Hematopoietic multipotent progenitor cell treated with erythropoietin and hydrocortisone succinate and interleukin-3 and kit ligand, for 8 days (in vitro differentiated cells): ENCODE data around the gene SERPINE1.
"Not testable (repeated sequence)": the region's sequence is repeated elsewhere in the genome, so short reads cannot be mapped to it uniquely, and the experiment has no call there.

Experiments used
- DNase-seq: peaks from one replicate; pipeline ENCODE4 v3.0.0-alpha.2; 2015

SERPINE1 gene

DNA sequence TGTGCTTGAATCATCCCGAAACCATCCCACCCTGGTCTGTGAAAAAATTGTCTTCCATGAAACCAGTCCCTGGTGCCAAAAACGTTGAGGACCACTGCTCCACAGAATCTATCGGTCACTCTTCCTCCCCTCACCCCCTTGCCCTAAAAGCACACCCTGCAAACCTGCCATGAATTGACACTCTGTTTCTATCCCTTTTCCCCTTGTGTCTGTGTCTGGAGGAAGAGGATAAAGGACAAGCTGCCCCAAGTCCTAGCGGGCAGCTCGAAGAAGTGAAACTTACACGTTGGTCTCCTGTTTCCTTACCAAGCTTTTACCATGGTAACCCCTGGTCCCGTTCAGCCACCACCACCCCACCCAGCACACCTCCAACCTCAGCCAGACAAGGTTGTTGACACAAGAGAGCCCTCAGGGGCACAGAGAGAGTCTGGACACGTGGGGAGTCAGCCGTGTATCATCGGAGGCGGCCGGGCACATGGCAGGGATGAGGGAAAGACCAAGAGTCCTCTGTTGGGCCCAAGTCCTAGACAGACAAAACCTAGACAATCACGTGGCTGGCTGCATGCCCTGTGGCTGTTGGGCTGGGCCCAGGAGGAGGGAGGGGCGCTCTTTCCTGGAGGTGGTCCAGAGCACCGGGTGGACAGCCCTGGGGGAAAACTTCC is 784 bp upstream of the SERPINE1 start:
- DNase-seq, result peak; percentile 74

DNA sequence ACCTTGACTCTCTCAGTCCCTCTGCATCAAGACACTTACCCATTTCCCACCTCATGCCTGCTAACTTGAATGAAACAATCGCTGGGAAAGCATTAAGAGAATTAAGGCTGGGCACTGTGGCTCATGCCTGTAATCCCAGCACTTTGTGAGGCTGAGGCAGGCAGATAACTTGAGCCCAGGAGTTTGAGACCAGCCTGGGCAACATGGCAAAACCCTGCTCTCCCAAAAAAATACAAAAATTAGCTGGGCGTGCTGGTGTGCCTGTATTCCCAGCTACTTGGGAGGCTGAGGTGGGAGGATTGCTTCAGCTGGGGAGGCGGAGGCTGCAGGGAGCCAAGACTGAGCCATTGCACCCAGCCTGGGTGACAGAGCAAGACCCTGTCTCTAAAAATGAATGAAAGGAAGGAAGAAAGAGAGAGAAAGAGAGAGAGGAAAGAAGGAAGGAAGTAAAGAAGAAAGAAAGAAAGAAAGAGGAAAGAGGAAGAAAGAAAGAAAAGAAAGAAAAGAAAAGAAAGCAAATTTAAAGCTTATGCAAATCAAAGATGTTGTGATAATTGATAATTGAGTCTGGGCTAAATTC is 646 bp downstream of the SERPINE1 start:
- no peak for DNase-seq

DNA sequence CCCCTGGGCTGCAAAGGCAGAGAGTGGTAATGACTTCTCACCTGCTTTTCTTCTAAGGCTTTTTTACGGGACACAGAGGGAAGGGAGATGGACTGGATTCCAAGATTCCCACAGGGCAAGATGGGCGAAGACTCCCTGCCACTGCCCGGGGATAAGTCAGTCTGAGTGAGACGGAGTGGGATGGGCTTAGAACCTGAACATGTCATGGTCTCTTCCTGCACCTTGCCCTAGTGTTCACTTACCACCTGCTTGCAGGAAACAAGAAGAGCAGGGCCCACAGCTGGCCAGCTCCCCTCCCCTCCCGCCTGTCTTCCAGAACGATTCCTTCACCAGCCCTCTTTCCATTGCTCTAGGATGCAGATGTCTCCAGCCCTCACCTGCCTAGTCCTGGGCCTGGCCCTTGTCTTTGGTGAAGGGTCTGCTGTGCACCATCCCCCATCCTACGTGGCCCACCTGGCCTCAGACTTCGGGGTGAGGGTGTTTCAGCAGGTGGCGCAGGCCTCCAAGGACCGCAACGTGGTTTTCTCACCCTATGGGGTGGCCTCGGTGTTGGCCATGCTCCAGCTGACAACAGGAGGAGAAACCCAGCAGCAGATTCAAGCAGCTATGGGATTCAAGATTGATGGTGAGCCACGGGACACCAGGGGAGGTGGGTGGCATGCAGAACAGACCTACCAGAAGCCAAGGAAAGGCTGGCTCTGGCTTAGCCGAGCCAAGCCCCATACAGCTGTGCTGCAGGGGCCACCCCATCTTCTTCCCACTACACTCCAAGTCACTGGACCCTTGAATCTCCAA is 1.3 kb downstream of the SERPINE1 start:
- no peak for DNase-seq

DNA sequence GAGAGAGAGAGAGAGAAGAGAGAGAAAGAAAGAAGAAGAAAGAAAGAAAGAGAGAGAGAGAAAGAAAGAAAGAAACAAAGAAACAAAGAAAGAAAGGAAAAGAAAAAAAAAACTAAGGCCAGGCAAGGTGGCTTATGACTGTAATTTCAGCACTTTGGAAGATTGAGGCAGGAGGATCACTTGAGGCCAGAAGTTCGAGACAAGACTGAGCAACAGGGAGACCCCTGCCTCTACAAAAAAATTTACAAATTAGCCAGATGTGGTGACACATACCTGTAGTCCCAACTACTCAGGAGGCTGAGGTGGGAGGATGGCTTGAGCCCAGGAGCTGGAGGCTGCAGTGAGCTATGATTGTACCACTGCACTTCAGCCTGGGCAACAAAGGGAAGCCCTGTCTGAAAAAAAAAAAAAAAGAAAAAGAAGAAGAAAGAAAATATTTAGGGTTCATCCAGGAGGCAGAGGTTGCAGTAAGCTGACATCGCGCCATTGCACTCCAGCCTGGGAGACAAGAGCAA is 2.8 kb downstream of the SERPINE1 start:
- DNase-seq, result no peak

DNA sequence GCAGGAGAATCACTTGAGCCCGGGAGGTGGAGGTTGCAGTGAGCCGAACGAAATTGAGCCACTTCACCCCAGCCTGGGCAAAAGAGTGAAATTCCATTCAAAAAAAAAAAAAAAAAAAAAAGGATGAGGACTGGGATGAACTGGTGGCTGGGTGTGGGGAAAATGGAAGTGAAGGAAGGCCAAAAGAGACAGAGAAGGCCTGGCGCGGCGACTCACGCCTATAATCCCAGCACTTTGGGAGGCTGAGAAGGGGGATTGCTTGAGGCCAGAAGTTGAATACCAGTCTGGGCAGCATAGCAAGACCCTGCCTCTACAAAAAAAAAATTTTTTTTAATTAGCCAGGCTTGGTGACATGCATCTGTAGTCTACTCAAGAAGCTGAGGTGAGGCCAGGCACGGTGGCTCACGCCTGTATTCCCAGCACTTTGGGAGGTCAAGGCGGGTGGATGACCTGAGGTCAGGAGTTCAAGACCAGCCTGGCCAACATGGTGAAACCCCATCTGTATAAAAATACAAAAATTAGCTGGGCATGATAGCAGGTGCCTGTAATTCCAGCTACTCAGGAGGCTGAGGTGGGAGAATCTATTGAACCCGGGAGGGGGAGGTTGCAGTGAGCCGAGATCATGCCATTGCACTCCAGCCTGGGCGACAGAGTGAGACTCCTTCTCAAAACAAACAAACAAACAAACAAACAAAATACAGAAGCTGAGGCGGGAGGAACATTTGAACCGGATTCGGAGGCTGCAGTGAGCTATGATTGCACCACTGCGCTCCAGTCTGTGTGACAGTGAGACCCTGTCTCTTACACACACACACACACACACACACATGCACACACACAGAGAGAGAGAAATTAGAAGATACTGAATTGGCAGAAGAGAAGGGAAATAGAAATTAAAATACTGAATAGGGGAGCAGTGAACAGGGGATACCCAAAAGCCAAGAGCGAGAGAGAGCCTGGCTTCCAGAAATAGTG is 6.0 kb downstream of the SERPINE1 start:
- not testable (repeated sequence) for DNase-seq

DNA sequence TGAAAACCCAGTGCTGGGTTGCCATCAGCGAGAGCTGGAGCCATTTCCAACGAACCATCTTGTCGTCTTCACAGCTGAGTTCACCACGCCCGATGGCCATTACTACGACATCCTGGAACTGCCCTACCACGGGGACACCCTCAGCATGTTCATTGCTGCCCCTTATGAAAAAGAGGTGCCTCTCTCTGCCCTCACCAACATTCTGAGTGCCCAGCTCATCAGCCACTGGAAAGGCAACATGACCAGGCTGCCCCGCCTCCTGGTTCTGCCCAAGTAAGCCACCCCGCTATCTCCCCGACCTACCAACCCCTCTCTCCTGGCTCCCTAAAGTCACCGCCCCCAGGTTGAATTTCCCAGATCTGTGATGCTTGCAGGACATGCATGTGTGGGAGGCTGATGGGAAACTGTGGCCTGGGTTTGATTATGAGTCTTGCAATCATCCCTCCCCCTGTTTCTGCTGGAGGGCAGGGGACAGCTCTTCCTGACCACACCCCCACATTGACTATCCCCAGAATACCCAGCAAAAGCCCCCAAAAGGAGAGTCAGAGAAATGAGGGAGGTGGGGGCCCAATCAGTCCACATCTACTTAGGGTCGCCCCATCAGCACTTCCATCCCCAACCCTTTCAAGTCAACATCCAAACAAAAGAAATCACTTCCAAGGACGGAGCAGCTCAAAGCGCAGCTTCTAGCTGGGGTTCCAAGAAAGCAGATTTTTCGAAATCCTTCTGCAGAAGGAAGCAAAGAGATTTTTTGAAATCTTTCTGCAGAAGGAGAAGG is 6.9 kb downstream of the SERPINE1 start:
- no peak for DNase-seq

DNA sequence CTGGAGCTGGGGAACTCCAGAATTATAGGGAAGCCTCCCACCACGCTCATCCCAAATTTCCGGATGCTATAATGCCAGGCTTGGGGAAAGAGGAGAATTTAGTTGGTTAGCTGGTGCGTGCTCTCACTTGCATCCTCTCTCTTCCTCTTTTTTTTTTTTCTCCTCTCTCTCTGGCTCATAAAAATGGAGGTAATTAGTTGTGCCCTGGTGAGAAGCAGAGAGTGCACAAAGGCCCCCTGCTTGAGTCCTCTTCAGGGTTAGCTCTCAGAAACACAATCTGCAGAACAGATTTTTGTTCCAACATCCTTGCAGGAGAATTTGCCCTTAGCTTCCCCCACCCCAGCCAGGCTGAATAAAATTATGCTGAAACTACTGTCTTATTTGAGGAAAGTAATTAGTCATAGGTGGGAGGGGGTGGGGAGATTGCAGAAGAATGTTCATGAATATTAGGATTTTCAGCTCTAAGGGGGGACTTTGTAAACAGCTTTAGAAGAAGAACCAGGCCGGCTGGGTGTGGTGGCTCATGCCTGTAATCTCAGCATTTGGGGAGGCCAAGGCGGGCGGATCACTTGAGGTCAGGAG is 7.6 kb downstream of the SERPINE1 start:
- DNase-seq, result no peak

DNA sequence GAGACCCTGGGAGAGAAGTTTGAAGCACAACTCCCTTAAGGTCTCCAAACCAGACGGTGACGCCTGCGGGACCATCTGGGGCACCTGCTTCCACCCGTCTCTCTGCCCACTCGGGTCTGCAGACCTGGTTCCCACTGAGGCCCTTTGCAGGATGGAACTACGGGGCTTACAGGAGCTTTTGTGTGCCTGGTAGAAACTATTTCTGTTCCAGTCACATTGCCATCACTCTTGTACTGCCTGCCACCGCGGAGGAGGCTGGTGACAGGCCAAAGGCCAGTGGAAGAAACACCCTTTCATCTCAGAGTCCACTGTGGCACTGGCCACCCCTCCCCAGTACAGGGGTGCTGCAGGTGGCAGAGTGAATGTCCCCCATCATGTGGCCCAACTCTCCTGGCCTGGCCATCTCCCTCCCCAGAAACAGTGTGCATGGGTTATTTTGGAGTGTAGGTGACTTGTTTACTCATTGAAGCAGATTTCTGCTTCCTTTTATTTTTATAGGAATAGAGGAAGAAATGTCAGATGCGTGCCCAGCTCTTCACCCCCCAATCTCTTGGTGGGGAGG is 10.8 kb downstream of the SERPINE1 start:
- DNase-seq, result no peak

DNA sequence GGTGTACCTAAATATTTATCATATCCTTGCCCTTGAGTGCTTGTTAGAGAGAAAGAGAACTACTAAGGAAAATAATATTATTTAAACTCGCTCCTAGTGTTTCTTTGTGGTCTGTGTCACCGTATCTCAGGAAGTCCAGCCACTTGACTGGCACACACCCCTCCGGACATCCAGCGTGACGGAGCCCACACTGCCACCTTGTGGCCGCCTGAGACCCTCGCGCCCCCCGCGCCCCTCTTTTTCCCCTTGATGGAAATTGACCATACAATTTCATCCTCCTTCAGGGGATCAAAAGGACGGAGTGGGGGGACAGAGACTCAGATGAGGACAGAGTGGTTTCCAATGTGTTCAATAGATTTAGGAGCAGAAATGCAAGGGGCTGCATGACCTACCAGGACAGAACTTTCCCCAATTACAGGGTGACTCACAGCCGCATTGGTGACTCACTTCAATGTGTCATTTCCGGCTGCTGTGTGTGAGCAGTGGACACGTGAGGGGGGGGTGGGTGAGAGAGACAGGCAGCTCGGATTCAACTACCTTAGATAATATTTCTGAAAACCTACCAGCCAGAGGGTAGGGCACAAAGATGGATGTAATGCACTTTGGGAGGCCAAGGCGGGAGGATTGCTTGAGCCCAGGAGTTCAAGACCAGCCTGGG is 11.4 kb downstream of the SERPINE1 start:
- DNase-seq, result peak; percentile 95

DNA sequence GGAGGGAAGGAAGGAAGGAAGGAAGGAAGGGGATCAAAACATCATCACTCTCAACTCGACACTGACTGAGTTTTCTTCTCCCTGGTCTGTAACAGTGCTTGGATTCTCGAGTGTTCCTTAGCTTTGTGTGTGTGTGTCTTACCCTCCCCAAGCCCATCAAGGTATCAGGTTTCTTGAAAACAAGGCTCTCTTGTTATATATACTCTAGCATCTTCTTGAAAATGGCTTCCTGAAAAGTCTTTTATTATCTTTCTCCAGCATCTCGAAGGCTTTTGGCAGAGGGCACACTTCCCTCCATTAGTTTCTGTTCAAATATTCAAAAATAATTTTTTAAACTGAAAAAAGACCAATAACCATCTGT is 13.4 kb downstream of the SERPINE1 start:
- DNase-seq, result no peak

DNA sequence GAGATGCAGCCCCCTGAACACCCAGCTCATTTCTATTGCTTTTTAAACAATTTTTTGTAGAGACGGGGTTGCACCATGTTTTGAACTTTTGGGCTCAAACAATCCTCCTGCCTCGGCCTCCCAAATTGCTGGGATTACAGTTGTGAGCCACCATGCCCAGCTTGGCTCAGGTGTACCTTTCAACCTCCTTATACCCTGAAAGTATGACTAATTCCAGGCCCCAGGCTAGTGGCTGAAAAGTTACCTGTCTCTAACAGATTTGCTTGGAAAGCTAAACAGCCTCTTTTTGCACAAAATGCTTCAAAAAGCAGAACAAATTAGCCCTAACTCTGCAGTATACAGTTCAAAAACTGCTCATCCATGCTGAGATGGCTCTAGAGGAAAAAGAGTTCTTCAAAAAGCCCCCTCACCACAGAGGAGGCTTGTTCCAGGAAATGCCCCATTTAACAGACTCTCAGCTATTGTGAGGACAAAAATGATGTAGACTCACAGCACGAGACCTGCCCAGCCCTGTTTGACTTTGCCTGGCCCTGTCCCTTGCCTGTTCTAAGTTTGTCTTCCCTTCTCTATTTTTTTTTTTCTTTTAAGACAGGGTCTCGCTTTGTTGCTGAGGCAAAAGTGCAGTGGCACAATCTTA is 14.0 kb downstream of the SERPINE1 start:
- no peak for DNase-seq

DNA sequence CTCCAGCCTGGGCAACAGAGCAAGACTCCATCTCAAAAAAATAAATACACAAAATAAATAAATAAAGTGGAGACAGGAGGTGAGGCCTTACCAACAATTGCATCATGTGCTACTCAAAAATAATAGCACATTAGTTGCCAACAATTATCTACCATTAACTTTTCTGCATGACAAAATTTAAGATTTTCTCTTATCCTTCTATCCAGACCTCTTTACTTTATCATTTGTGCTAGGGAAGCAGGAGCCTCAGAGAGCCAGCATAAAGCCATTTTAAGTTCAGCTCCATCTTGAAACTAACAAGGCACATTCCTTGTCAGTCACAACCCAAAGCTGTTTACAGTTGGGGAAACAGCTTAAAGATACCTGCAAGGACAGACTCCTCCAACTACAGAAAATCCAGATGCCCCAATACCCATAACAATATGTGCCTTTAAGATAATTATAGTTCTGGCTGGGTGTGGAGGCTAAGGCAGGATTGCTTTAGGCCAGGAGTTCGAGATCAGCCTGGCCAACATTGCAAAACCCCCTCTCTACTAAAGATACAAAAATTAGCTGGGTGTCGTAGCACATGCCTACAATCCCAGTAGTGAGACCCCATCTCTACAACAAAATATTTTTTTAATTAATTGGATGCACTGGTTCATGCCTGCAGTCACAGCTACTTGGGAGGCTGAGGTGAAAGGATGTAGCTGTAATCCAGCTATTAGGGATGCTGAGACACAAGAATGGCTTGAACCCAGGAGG is 25.2 kb downstream of the SERPINE1 start:
- peak; percentile 16 for DNase-seq

DNA sequence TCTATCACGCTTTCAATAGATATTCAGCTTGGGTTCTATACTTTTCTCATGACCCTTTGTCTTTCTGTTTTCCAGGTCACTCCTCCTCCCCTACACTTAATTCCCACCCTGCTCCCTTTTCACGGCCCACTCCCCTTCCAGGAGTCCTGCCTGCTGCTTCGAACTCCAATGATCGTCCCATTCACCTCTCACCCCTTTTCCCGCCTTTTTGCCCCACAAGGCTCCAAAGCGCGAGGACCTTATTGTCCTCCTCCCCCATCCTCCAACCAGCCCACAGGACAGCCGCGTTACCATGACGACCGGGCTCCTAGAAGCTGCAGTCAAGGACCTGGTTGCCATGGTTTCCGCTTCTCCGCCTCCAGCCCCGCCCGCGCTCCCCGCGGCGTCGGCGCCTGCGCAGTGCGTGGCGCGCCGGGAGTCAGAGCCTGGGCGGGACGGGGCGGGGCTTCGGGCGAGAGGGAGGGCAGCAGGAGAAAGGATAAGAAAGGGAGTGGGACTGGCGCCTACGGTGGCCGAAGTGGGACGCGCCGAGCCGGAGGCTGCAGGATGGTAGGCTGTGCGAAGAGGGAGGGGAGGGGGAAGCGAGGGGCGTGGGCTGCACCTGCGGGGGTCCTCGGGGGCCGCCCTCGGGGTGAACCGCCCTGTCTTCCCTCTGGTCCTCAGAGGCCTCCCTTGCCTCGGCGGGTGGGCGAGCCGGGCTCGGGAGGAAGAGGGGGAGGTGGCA is 27.2 kb downstream of the SERPINE1 start, which contains the start of gene AP1S1:
Gene AP1S1, plus strand, starts transcription at position 508 of the 724 bp plus-strand sequence. Its CDS starts 39 bp downstream, at position 547.
- DNase-seq, result peak; percentile 95

DNA sequence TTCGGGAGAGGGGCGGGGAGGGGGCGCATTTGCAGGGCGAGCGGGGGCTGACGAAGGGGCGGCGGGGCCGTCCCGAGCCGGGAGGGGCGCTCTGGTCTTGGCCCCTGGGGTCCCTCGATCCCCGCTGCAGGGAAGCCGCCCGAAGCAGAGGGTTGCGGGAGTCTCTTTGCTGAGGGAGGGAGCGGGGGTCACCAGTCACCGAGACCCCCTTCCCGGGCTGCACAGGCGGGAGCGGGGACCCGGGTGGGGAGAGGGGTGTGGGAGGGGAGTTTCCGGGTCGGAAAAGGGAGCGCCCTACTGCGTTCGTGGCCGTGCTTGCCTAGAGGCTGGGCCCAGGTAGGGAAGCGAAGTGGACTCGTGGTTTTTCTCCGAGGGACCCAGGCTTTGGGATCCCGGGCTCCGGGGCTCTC is 27.8 kb downstream of the SERPINE1 start:
- no peak for DNase-seq

DNA sequence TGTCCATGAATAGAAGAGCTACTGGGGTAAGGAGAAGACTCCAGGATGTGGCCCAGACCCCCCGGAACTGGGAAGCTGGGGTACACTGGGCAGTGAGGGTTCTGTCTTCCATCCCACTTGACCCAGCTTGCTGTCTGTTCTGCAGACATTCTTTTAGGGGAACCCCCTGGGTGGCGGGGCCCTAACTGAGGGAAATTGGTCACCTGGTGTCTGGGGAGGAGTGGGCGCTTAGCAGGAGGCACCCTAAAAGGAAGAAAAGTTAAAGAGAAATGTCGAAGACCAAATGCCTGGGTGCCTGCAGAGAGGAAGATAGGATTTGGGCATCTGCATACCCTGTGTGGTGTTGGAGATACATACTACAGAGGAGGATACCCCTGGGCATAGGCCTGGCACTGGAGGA is 28.4 kb downstream of the SERPINE1 start:
- no peak for DNase-seq

DNA sequence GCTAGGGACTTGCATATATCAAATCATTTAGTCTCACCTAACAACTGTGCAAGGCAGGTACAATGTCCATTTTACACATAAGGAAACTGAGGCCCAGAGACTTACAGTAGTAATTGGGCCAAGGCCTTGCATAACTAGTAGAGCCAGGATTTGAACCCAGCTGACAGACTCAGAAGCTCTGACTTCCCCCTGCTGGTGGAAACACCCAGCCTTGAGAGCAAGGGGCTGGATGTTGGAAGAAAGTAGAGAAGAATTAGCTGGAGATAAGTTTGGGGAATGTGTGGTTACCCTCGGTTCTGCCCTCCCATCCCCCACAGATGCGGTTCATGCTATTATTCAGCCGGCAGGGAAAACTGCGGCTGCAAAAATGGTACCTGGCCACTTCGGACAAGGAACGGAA is 29.4 kb downstream of the SERPINE1 start:
- peak; percentile 22 for DNase-seq

DNA sequence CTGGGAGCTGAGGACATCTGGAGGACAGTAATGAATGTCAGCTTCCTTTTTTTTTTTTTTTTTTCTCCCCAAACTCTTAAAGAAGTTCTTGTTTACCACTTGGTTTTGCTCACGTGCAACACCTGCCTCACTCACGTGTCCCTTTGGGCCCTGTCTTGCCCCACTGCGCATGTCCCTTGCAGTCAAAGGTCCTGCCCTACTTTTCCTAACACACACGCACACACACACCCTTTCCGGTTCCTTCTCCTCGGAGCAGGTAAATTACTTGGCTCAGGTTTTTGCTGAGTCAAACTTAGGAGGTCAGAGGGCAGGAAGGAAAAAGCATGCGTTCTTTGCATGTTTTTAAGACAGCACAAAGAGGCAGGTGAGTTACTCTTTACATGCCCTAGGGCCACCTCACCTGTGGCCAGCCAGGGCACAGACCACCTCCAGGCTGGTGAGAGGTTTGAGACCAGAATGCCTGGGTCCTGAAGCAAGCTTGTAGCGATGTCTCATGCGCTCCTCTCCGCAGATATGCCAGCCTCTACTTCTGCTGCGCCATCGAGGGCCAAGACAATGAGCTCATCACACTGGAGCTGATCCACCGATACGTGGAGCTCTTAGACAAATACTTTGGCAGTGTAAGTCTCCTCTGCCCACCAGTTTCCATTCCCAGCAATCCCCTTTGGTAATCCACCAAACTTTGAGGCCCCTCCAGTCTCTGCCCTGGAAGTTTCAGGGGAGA is 30.1 kb downstream of the SERPINE1 start:
- no peak for DNase-seq
